ENCODE data around the gene POLR2F.
"Not testable (repeated sequence)": the region's sequence is repeated elsewhere in the genome, so short reads cannot be mapped to it uniquely, and the experiment has no call there.

POLR2F gene

GRCh38 chr22:37924386-37925065, 29.0 kb upstream of the POLR2F start:
- in situ Hi-C loops (cut with HindIII; ENCODE audit: low sequenced_read_pairs), result no loop called here

- in situ Hi-C loops (cut with HindIII; ENCODE audit: low sequenced_read_pairs), result no loop called here
Observed at GRCh38 chr22:37925330-37925729, 28.2 kb upstream of the POLR2F start.

DNA sequence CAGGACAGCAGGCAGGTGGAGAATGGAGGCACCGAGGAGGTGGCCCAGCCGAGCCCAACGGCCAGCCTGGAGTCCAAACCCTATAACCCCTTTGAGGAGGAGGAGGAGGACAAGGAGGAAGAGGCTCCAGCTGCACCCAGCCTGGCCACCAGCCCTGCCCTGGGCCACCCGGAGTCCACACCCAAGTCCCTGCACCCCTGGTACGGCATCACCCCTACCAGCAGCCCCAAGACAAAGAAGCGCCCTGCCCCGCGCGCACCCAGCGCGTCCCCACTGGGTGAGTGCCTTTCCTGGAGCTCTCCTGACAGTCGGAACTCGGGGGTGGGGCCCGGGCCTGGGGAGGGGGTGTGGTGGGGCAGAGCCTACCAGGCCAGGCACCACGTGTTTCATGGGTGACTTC, 27.7 kb upstream of the POLR2F start:
- in situ Hi-C loops (cut with HindIII; ENCODE audit: low sequenced_read_pairs), result no loop called here

DNA sequence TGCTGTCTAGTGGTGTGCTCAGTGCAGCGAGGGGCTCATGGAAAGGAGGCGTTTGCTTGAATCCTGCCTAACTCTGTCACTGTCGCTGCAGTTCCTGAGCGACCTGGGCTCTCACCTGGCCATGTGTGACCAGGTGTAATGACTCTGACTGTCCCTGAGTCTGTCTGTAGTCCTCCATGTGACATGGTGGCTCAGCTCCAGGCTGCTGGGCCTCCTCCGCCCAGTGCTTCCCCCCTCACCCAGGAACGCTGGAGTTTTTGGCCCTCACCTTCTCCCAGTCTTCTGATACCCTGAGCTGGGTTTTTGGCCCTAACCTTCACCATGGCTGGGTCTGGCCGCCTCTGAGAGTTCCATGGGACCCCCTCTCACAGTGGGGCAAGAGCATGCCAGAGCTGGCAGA, 27.1 kb upstream of the POLR2F start:
- in situ Hi-C loops (cut with HindIII; ENCODE audit: low sequenced_read_pairs), result no loop called here

DNA sequence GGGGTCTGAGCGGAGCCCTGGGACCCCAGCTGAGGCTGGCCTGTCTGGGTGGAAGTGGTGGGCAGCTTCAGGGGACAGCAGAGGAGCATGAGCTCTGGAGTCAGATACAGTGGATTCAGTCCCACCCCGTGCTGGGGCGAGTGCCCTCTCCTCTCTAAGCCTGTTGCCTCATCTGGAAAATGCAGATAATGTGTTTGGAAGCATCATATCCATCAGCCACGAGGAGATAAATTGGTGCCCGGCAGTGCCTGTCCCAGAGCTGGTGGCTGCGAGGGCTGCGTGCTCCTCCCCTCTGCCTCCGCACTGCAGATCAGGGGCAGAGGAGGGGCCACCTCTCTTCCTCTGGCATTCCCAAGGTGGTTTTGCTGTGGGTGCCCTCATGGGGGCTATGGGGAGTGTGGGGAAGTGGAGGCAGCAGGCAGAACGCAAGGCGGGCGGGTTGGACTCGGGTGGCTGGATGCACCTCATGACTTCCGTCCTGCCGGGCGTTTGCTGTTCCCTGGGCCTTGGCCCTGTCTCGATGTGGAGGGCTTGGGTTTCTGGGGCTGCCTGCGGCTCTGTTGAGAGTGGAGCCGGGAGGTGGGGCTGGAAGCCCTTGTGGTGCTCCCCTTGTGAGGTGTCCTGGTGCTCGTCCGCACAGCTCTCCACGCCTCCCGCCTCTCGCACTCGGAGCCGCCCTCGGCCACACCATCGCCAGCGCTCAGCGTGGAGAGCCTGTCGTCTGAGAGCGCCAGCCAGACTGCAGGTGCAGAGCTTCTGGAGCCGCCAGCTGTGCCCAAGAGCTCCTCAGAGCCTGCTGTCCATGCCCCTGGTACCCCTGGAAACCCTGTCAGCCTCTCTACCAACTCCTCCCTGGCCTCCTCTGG, 26.5 kb upstream of the POLR2F start:
- in situ Hi-C loops (cut with HindIII; ENCODE audit: low sequenced_read_pairs), result no loop called here

DNA sequence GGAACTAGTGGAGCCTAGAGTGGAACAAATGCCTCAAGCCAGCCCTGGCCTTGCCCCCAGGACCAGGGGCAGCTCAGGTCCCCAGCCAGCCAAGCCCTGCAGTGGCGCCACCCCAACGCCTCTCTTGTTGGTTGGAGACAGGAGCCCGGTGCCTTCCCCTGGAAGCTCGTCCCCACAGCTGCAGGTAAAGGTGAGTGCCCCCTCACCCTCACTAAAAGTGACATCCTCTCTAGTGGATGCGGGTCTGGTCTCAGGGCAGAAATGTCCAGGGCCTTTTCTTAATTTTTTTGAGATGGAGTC, 25.9 kb upstream of the POLR2F start:
- in situ Hi-C loops (cut with HindIII; ENCODE audit: low sequenced_read_pairs), result no loop called here

DNA sequence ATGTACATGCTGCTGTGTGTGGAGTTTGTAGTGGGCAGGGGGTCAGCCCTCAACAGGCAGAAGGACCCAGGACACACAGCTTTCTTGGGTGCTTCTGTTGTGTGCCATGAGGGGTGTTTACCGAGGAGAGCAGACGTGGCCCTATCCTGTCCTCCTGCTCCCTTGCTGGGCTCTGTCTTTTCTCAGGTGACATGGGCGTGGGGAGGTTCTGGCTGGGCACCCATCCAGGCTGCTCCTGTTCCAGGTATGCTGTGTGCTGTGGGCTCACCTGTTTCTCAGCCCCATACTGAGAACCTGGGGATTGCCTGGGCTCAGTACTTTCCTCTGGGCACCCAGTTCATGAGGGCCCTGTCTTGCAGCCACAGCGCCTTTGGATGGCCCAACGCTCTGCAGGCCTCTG, 24.1 kb upstream of the POLR2F start:
- in situ Hi-C loops (cut with HindIII; ENCODE audit: low sequenced_read_pairs), result no loop called here

GRCh38 chr22:37930270-37930951, 23.1 kb upstream of the POLR2F start:
- in situ Hi-C loops (cut with HindIII; ENCODE audit: low sequenced_read_pairs), result no loop called here

DNA sequence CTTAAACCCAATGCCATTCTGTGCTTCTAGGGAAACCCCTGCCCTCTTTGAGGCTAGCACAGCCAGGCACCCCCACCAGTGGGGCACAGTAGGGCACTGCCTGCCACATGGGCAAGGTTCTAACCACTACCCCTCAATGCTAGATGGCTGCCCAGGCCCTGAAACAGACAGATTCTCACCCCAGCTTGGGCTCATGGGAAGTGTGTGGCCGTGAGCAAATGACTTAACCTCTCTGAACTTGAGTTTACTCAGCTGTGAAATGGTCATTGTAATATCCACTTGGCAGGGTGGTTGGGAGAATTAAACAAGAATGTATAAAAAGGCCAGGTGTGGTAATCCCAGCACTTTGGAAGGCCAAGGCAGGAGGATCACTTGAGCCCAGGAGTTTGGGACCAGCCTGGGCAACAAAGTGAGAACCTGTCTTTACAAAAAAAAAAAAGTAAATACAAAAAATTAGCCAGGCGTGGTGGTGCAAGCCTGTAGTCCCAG, 22.5 kb upstream of the POLR2F start:
- in situ Hi-C loops (cut with HindIII; ENCODE audit: low sequenced_read_pairs), result no loop called here

GRCh38 chr22:37931893-37932389, 21.6 kb upstream of the POLR2F start:
- in situ Hi-C loops (cut with HindIII; ENCODE audit: low sequenced_read_pairs), result no loop called here

- in situ Hi-C loops (cut with HindIII; ENCODE audit: low sequenced_read_pairs), result no loop called here
Observed at GRCh38 chr22:37932401-37932800, 21.1 kb upstream of the POLR2F start.

- in situ Hi-C loops (cut with HindIII; ENCODE audit: low sequenced_read_pairs), result no loop called here
Observed at GRCh38 chr22:37932821-37933578, 20.5 kb upstream of the POLR2F start.

- in situ Hi-C loops (cut with HindIII; ENCODE audit: low sequenced_read_pairs), result no loop called here
Observed at GRCh38 chr22:37933711-37934376, 19.7 kb upstream of the POLR2F start.

DNA sequence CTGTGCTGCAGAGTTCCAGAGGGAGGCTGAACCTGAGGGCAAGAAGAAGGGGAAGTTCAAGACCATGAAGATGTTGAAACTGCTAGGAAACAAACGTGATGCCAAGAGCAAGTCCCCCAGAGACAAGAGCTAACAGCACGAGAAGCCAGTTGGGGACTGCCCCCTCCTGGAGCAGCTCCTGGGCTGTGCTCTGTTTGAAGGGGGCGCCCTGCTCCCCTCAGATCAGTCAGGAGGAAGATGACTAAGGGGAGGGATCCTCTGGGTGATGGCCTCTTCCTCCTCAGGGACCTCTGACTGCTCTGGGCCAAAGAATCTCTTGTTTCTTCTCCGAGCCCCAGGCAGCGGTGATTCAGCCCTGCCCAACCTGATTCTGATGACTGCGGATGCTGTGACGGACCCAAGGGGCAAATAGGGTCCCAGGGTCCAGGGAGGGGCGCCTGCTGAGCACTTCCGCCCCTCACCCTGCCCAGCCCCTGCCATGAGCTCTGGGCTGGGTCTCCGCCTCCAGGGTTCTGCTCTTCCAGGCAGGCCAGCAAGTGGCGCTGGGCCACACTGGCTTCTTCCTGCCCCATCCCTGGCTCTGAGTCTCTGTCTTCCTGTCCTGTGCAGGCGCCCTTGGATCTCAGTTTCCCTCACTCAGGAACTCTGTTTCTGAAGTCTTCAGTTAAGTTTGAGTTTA, 12.7 kb upstream of the POLR2F start:
- in situ Hi-C loops (cut with HindIII; ENCODE audit: low sequenced_read_pairs), result no loop called here

DNA sequence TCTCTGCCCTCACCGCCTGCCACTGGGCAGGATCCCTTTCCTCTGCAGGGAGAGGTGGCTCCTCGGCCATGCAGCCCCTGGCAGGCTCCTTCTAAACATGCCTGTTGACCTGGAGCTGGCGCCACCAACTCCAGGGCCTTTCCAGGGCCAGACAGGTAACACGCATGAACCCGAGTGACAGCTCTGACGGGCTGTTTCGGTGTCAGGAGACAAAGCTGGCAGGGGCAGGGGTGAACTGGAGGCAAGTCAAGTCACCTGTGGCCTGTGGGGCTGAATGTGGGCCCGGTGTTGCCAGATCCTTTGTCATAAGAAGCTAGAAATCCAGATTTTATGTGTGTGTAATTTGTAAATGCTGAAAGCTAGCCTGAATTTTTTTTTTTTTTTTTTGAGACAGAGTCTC, 11.4 kb upstream of the POLR2F start:
- in situ Hi-C loops (cut with HindIII; ENCODE audit: low sequenced_read_pairs), result no loop called here

DNA sequence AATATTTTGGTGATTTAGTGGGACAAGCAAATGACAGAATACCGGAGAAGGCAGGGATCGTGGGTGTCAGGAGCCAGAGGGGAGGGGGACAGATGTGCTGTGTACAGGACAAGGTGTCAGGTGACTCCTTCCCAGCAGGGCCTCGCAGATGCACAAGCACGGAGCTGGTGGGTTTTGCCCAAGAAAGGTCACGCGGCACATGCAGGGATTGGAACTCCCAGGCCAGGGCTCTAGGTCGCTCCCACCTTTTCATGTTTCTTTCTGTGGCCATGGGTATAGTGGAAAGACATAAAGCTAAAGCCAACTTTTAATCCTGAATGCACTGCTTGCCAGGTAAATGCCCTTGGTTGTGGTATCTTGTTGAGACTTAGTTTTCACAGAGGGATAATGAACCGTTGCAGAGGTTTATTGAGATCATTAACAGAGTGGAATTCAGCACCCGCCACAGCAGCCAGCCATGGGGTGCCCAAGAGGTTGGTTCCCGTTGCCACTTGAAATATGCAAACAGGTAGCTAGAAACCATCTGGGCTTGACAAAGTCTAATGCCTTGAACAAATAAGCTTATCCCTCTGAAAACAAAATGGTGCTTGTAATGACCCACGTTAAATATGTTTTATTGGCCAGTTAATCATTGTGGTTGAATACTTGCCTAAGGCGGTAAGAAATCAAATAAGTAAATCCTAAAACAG, 10.2 kb upstream of the POLR2F start:
- in situ Hi-C loops (cut with HindIII; ENCODE audit: low sequenced_read_pairs), result no loop called here

DNA sequence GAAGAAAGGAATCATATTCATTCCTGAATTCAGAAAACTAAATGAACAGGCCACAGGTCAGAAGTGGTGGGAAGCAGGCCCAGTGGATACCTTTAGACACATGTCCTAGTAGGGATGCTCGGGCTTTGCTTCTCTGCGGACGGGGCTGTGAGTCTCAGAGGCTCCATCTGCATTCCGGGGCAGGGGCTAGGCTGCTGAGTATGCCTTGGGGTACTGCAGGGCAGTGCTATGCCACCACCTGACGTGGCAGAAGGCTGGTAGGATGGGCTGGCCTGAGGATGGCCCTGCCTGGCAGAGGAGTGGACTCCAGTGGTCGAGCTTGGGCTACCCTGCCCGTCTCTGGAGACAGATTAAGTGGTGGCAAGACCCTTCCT, 9.7 kb upstream of the POLR2F start:
- in situ Hi-C loops (cut with HindIII; ENCODE audit: low sequenced_read_pairs), result no loop called here

GRCh38 chr22:37944423-37944822, 9.1 kb upstream of the POLR2F start:
- in situ Hi-C loops (cut with HindIII; ENCODE audit: low sequenced_read_pairs), result not testable (repeated sequence)

- in situ Hi-C loops (cut with HindIII; ENCODE audit: low sequenced_read_pairs), result not testable (repeated sequence)
Observed at GRCh38 chr22:37947142-37947795, 6.2 kb upstream of the POLR2F start.

Data from DLD1 (cell line).